HFF-Myc (cell line): ENCODE measurements around the gene INTS14.

Experiments used
- DNase-seq: peaks from one replicate; pipeline ENCODE4 v3.0.0-alpha.2; 2011; ENCODE audit warnings: low read depth; ENCODE audit errors: extremely low read depth
- H3K4me3 ChIP-seq: replicated peaks from 2 replicates; pipeline ENCODE4 v1.5.1; 2011; ENCODE audit warnings: low read depth, mild to moderate bottlenecking, control low read depth, low read length
- TF ChIP-seq, protein P1 (sequence below): IDR thresholded peaks from 2 replicates; pipeline ENCODE4 v1.5.1; 2012; ENCODE audit warnings: mild to moderate bottlenecking, low read depth, low read length, control low read depth; ENCODE audit errors: missing control alignments

Gene INTS14

GRCh38 chr15:65571971-65572370 is 39.0 kb downstream of the INTS14 start:
- TF ChIP-seq, protein P1, sequence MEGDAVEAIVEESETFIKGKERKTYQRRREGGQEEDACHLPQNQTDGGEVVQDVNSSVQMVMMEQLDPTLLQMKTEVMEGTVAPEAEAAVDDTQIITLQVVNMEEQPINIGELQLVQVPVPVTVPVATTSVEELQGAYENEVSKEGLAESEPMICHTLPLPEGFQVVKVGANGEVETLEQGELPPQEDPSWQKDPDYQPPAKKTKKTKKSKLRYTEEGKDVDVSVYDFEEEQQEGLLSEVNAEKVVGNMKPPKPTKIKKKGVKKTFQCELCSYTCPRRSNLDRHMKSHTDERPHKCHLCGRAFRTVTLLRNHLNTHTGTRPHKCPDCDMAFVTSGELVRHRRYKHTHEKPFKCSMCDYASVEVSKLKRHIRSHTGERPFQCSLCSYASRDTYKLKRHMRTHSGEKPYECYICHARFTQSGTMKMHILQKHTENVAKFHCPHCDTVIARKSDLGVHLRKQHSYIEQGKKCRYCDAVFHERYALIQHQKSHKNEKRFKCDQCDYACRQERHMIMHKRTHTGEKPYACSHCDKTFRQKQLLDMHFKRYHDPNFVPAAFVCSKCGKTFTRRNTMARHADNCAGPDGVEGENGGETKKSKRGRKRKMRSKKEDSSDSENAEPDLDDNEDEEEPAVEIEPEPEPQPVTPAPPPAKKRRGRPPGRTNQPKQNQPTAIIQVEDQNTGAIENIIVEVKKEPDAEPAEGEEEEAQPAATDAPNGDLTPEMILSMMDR = no peak
- DNase-seq = no peak
- H3K4me3 ChIP-seq = no peak overlapping the region

- DNase-seq = no peak
- no peak overlapping the region for H3K4me3 ChIP-seq
- TF ChIP-seq, protein P1 = no peak
These were observed 41.2 kb downstream of the INTS14 start for GRCh38 chr15:65569728-65570127.

DNA sequence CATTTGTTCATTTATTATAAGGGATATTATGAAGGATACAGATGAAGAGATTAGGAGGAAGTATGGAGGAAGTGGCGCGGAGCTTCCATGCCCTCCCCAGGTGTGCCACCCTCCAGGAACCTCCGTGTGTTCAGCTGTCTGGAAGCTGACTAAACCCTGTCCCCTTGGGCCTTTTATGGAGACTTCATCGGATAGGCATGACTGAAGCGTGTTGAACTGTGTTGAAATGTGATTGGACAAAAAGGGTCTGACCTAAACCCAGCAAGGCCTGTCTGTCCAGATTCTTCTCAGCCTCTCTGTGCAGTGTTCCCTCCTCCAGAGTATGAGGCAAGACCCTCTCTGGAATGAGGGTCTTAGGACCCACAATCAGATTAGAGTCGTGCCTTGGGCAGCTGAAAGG is 49.0 kb downstream of the INTS14 start:
- H3K4me3 ChIP-seq = no peak overlapping the region
- TF ChIP-seq, protein P1 = no peak
- DNase-seq = no peak

GRCh38 chr15:65559941-65560340 is 51.0 kb downstream of the INTS14 start:
- DNase-seq = no peak
- no peak overlapping the region for H3K4me3 ChIP-seq
- TF ChIP-seq, protein P1 = no peak

- no peak overlapping the region for H3K4me3 ChIP-seq
- TF ChIP-seq, protein P1 = no peak
These were observed 51.8 kb downstream of the INTS14 start for GRCh38 chr15:65558997-65559760.

DNA sequence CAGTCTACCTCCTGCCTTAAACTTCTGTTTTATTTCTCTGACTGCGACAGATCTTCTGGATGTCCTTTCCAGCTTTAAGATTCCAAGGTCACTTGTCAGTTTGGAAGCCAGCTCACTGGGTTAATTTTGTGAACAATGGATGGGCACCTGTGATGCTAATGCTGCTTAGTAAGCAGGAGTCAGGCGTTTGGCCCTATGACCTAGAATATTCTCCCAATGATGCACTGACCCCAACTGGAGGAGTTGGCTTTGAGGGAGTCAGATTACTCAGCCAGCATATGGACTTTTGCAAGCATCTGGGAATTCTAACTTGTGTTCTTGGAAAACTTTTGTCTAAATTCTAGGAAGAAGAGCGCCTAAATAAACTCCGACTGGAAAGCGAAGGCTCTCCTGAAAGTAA is 52.6 kb downstream of the INTS14 start:
- TF ChIP-seq, protein P1 = no peak
- DNase-seq = peak; percentile 14
- no peak overlapping the region for H3K4me3 ChIP-seq

More at GRCh38 chr15:65558997-65559760, 51.8 kb downstream of the INTS14 start:
- DNase-seq = no peak
